Parathyroid adenoma (tissue), 2 donors: ENCODE results near the gene CHPF2.

Experiments
- H2AFZ ChIP-seq: fragments of 300-600 bp; sonication (generic); one replicate; pipeline ENCODE4 v1.7.0; 2017; ENCODE audit warnings: antibody characterized with exemption, mild to moderate bottlenecking
- H3K27ac ChIP-seq: fragments of 300-600 bp; sonication (generic); one replicate; pipeline ENCODE4 v1.7.0; 2017
- H3K27me3 ChIP-seq: fragments of 300-600 bp; sonication (generic); one replicate; pipeline ENCODE4 v1.7.0; 2017; ENCODE audit warnings: low read length; ENCODE audit not compliant: control insufficient read depth, insufficient read depth
- H3K36me3 ChIP-seq: fragments of 300-600 bp; sonication (generic); one replicate; pipeline ENCODE4 v1.7.0; 2017; ENCODE audit warnings: low read length; ENCODE audit not compliant: control insufficient read depth, insufficient read depth
- H3K4me1 ChIP-seq: fragments of 300-600 bp; sonication (generic); one replicate; pipeline ENCODE4 v1.7.0; 2017; ENCODE audit warnings: control low read depth
- H3K4me2 ChIP-seq: fragments of 300-600 bp; sonication (generic); one replicate; pipeline ENCODE4 v1.7.0; 2017; ENCODE audit warnings: low read length
- H3K4me3 ChIP-seq: fragments of 300-600 bp; sonication (generic); one replicate; pipeline ENCODE4 v1.7.0; 2017; ENCODE audit warnings: low read depth, low read length
- H3K79me2 ChIP-seq: fragments of 300-600 bp; sonication (generic); one replicate; pipeline ENCODE4 v1.7.0; 2017; ENCODE audit warnings: control low read depth
- H3K9ac ChIP-seq: fragments of 300-600 bp; sonication (generic); one replicate; pipeline ENCODE4 v1.7.0; 2017; ENCODE audit warnings: mild to moderate bottlenecking
- H3K9me3 ChIP-seq: fragments of 300-600 bp; sonication (generic); one replicate; pipeline ENCODE4 v1.7.0; 2017; ENCODE audit warnings: low read length; ENCODE audit not compliant: control insufficient read depth
- CTCF ChIP-seq: fragments of 300-600 bp; sonication (generic); IDR thresholded peaks from one replicate; pipeline ENCODE4 v1.7.0; 2017; ENCODE audit warnings: antibody characterized with exemption, mild to moderate bottlenecking
- donor health status: primary hyperparathyroidism.

The CHPF2 gene

GRCh38 chr7:151206914-151207313 is 25.4 kb upstream of the CHPF2 start:
- Histone ChIP-seq H3K9me3 (no peaks in the 10 kb centered on the region), H3K27me3 (no peaks in the 10 kb centered on the region), H3K4me2 (no peak overlapping the region), H3K4me3 (no peak overlapping the region), H3K9ac (no peak overlapping the region), H3K4me1 (no peaks in the 10 kb centered on the region), H3K36me3 (no peaks in the 10 kb centered on the region), H2AFZ (no peak overlapping the region), H3K79me2 (no peaks in the 10 kb centered on the region), H3K27ac (no peak overlapping the region)
- TF ChIP-seq CTCF = no peak

GRCh38 chr7:151207315-151207714 is 25.0 kb upstream of the CHPF2 start:
- no peaks in the 10 kb centered on the region for H3K27me3 ChIP-seq
- H3K27ac ChIP-seq = no peak overlapping the region
- TF ChIP-seq CTCF = no peak
- H3K4me2 ChIP-seq = no peak overlapping the region
- no peak overlapping the region for H3K9ac ChIP-seq
- H3K4me3 ChIP-seq = no peak overlapping the region
- H3K4me1 ChIP-seq = no peaks in the 10 kb centered on the region
- no peaks in the 10 kb centered on the region for H3K79me2 ChIP-seq
- no peaks in the 10 kb centered on the region for H3K9me3 ChIP-seq
- no peaks in the 10 kb centered on the region for H3K36me3 ChIP-seq
- no peak overlapping the region for H2AFZ ChIP-seq

- no peak overlapping the region for H3K4me3 ChIP-seq
- H3K9me3 ChIP-seq = no peaks in the 10 kb centered on the region
- no peak overlapping the region for H2AFZ ChIP-seq
- no peaks in the 10 kb centered on the region for H3K27me3 ChIP-seq
- no peaks in the 10 kb centered on the region for H3K36me3 ChIP-seq
- no peaks in the 10 kb centered on the region for H3K79me2 ChIP-seq
- H3K9ac ChIP-seq = no peak overlapping the region
- no peaks in the 10 kb centered on the region for H3K4me1 ChIP-seq
- TF ChIP-seq CTCF = no peak
- H3K4me2 ChIP-seq = no peak overlapping the region
- H3K27ac ChIP-seq = no peak overlapping the region
Observed at GRCh38 chr7:151207804-151208203, 24.5 kb upstream of the CHPF2 start.

DNA sequence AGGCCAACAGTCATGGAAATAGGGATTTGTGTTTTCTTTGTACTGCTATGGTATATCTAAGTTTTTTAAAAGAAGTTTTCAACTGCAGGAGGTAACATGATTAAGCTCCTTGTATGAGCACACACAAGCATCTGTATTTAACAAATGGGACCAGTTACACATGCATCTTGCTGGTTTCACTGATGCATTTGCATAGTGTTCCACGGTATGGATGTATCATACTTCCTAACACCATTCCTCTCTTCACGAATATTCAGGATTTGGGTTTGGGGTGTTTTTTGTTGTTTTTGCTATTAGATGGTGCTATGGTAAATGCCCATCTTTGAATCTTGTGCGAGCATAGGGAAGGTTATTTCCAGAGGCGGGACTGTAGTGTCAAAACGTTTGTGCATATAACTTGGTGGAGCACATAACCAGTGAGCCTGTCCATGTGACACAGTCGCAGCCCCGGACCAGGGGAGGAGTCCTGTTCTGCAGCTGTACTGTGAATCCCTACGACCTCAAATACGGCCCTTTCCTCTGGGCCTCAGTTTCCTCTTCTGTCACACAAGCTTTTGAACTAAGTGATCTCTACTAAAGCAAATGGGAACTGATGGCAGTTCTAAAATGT is 23.9 kb upstream of the CHPF2 start:
- Histone ChIP-seq H3K4me2 (no peak overlapping the region), H3K4me1 (no peaks in the 10 kb centered on the region), H3K36me3 (no peaks in the 10 kb centered on the region), H3K4me3 (no peak overlapping the region), H3K27ac (no peak overlapping the region), H3K9me3 (no peaks in the 10 kb centered on the region), H3K9ac (no peak overlapping the region), H3K79me2 (no peaks in the 10 kb centered on the region), H3K27me3 (no peaks in the 10 kb centered on the region), H2AFZ (no peak overlapping the region)
- no peak for TF ChIP-seq CTCF

GRCh38 chr7:151209588-151209987 is 22.7 kb upstream of the CHPF2 start:
- Histone ChIP-seq H3K27me3 (no peaks in the 10 kb centered on the region), H3K4me3 (no peak overlapping the region), H3K4me1 (no peaks in the 10 kb centered on the region), H3K9ac (no peak overlapping the region), H3K4me2 (no peak overlapping the region), H2AFZ (no peak overlapping the region), H3K9me3 (no peaks in the 10 kb centered on the region), H3K27ac (no peak overlapping the region), H3K79me2 (no peaks in the 10 kb centered on the region), H3K36me3 (no peaks in the 10 kb centered on the region)
- no peak for TF ChIP-seq CTCF
